ENCODE data around the gene IGLL5.

DNA sequence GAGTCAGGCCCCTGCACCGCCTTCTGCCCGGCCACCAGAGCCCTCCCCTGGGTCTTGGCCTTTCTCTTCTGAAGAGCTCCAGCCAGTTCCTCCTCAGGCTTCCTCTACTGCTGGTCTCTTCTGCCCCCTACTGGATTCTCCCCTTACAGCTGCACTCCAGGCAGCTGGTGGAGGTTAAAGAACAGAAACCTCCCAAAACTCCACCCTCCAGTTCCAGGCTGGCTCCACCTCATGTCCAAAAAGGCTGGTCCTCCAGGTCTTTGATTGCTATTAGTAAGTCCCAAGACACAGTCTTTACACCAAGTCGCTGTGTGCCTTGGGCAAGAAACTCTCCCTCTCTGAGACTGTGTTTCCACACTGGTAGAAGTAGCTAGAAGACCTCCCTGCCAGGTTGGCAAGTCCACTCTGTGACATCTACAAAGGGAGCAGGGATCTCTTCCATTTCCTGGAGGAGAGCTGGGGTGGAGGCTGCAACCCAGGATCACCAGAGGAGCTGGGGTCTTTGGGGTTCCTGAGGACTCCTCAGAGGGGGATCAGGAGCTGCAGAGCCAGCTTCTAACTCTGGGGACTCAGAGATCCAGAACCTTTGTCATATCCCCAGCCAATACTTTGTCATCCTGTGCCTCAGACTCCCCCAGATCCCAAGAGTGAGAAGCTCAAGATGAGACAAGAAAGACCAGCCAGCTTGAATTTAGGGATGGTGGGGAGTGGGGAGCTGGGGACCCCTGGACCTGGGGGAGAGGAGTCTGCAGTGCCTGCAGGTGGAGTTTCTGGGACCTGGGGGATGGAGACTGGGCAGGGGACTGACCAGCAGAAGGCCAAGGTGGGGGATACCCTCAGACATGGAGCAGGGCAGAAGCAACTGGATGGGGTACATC lies 3.4 kb upstream of the IGLL5 start:
- TF ChIP-seq, protein P1, sequence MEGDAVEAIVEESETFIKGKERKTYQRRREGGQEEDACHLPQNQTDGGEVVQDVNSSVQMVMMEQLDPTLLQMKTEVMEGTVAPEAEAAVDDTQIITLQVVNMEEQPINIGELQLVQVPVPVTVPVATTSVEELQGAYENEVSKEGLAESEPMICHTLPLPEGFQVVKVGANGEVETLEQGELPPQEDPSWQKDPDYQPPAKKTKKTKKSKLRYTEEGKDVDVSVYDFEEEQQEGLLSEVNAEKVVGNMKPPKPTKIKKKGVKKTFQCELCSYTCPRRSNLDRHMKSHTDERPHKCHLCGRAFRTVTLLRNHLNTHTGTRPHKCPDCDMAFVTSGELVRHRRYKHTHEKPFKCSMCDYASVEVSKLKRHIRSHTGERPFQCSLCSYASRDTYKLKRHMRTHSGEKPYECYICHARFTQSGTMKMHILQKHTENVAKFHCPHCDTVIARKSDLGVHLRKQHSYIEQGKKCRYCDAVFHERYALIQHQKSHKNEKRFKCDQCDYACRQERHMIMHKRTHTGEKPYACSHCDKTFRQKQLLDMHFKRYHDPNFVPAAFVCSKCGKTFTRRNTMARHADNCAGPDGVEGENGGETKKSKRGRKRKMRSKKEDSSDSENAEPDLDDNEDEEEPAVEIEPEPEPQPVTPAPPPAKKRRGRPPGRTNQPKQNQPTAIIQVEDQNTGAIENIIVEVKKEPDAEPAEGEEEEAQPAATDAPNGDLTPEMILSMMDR (IDR thresholded peaks at IDR 0.05; ENCODE audit: low read depth, low read length), result no peak
- TF ChIP-seq EZH2phosphoT487 (IDR thresholded peaks at IDR 0.05; ENCODE audit: low read depth), result no peak
